Measurements from ENCODE around the gene NLRC3. TPM values are rescaled to one million over a fixed set of nuclear protein-coding genes. Genes with fewer than 3 reads are reported as not detected.
A peak's percentile ranks its signal among the peaks of the same experiment; 100 is the strongest.

Gene NLRC3
- total RNA-seq, 1 experiment from 2014 or later = 0.26 TPM

GRCh38 chr16:3554351-3554928 lies 22.8 kb downstream of the NLRC3 start (continued):
- TF ChIP-seq ZNF281 (CRISPR knock-in tag; IDR thresholded peaks at IDR 0.05) (no peak), HMGA2 (CRISPR knock-in tag; IDR thresholded peaks at IDR 0.05) (no peak)

GRCh38 chr16:3553138-3553923 lies 23.9 kb downstream of the NLRC3 start:
- DNase-seq (ENCODE audit: low spot score) (no peak), ATAC-seq (peak; percentile 83)
- CTCF ChIA-PET = interaction anchor here (0.7 to 1.0 kb wide), 6 partner anchors 28 to 418 kb away, joined by 3 to 4 read pairs (median 3); partner anchors contain the start of gene ZNF213
- POLR2A ChIA-PET = interaction anchor here (1.2 kb wide), 1 partner anchor 110 kb away, joined by 3 read pairs; the partner anchor contains the start of genes NAA60 and ZNF597
- H3K9me3 Mint-ChIP-seq = peaks cover 17% of the 10 kb centered on the region
- peaks cover 52% of the 10 kb centered on the region for H3K27me3 Mint-ChIP-seq (ENCODE audit: low read depth)
- peaks cover 34% of the 10 kb centered on the region for H3K4me1 Mint-ChIP-seq
- H3K36me3 Mint-ChIP-seq = no peaks in the 10 kb centered on the region
- H3K27ac Mint-ChIP-seq = peak overlapping the region; percentile 80
- peak overlapping the region; percentile 53 for H3K4me3 Mint-ChIP-seq
- TF ChIP-seq HMGA2 (CRISPR knock-in tag; IDR thresholded peaks at IDR 0.05) (peak; percentile 95), MLX (CRISPR knock-in tag; IDR thresholded peaks at IDR 0.05) (no peak)

GRCh38 chr16:3550851-3551847 lies 26.1 kb downstream of the NLRC3 start:
- Mint-ChIP-seq H3K4me3 (no peak overlapping the region), H3K9me3 (peaks cover 17% of the 10 kb centered on the region), H3K36me3 (no peaks in the 10 kb centered on the region), H3K27ac (no peak overlapping the region), H3K27me3 (ENCODE audit: low read depth) (peaks cover 45% of the 10 kb centered on the region), H3K4me1 (peaks cover 34% of the 10 kb centered on the region)
- DNase-seq (ENCODE audit: low spot score) = no peak
- ChIA-PET CTCF (no interaction called here), POLR2A (no interaction called here)
- ATAC-seq = no peak
- TF ChIP-seq ETV6 (CRISPR knock-in tag; IDR thresholded peaks at IDR 0.05) (no peak), PRDM15 (CRISPR knock-in tag; IDR thresholded peaks at IDR 0.05) (no peak), ARID4B (CRISPR knock-in tag; IDR thresholded peaks at IDR 0.05; ENCODE audit: borderline replicate concordance) (no peak), ZNF219 (CRISPR knock-in tag; IDR thresholded peaks at IDR 0.05; ENCODE audit: borderline replicate concordance) (no peak), IRF1 (CRISPR knock-in tag; IDR thresholded peaks at IDR 0.05) (no peak), TCF7 (CRISPR knock-in tag; IDR thresholded peaks at IDR 0.05; ENCODE audit: low read depth) (no peak), ATF2 (CRISPR knock-in tag; IDR thresholded peaks at IDR 0.05; ENCODE audit: borderline replicate concordance, low read depth) (no peak), SMAD4 (CRISPR knock-in tag; IDR thresholded peaks at IDR 0.05) (no peak), TEAD1 (CRISPR knock-in tag; IDR thresholded peaks at IDR 0.05) (no peak), SMAD3 (CRISPR knock-in tag; IDR thresholded peaks at IDR 0.05; ENCODE audit: borderline replicate concordance) (no peak)
